NK-92 (cell line): Measurements from ENCODE around the gene SEMA6C.
"Not testable (repeated sequence)": the region's sequence is repeated elsewhere in the genome, so short reads cannot be mapped to it uniquely, and the experiment has no call there.

Source experiments
- DNase-seq: peaks from one replicate; lab custom pipeline; 2025; ENCODE audit not compliant: unreplicated experiment; lab: John Stamatoyannopoulos, UW

Gene SEMA6C

DNA sequence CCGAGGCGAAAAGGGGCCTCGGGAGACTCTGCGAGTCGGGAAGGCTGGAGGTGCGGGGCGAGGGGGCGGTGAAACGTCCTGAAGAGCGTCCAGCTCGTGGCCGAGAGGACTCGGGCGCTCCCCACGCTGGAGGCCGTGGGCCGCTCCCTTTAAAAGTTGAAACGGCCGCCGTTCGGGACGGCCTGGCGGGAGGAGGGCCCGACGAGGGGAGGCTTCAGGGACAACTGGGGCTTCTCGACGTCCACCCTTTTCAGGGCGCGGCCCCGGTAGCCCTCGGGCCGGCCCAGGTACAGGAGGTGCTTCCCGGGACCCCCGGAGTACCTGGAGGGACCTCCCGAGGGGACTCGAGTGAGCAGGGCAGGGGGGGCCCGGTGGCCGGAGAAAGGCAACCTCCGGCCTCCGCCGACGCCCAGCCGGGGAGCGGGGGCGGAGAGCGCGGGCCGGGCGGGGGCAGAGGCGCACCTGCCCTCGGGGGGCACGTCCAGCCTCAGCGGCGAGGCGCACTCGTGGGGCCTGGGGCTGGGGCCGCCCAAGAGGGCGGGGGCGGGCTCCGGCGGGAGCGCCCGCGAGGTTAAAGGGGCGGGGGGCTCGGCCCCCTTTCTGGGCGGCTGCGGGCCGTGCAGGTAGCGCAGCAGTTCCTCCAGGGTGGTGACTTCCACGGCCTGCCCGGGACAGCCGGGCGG, 14.0 kb downstream of the SEMA6C start:
- no peak for DNase-seq

- no peak for DNase-seq
Observed at GRCh38 chr1:151131701-151132334, 14.6 kb downstream of the SEMA6C start.

DNA sequence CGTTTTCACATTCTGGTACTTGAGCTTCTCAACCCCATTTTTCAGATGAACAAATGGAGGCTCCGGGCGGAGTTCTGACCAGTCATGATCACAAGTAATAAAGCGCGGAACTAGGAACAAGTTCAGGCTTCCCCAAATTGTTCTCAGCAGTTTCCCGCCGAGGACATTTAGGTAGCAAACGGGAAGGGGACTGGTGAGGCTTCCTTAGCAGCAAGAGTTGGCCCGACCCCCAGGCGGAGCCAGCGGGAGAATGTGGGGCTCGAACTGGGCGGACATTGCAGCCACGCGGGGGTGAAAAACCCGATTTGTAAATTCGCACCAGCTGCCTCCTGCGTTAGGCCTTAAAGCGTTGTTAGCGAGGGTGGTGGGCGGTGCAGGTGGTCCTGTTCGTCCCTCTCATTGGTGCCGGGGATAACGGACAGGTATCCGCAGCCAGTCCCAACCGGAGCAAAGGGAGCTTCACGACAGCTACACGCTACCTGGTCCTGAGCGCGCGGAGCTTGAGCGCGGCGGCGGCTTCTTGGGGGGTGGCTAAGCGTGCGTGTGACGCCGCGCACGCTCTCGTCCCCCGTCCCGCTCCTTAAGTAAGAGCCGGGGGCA, 15.3 kb downstream of the SEMA6C start:
- no peak for DNase-seq

DNA sequence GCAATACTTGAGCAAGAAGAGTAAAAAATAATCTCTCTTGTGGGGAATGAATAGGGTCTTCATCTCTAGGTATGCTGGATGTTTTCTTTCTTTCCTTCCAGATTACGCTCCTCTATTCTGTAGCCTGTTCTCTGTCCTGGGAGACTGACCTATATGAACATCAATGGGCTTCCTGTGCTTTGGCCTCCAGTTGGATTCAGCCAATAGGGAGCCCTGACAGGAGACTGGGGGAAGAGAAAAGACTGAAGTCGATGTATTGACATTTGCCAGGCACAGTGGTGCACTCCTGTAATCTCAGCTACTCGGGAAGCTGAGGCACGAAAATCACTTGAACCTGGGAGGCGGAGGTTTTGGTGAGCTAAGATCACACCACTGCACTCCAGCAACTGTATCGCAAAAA, 17.6 kb downstream of the SEMA6C start:
- DNase-seq = no peak

GRCh38 chr1:151124763-151125403, 21.5 kb downstream of the SEMA6C start:
- DNase-seq = no peak

DNA sequence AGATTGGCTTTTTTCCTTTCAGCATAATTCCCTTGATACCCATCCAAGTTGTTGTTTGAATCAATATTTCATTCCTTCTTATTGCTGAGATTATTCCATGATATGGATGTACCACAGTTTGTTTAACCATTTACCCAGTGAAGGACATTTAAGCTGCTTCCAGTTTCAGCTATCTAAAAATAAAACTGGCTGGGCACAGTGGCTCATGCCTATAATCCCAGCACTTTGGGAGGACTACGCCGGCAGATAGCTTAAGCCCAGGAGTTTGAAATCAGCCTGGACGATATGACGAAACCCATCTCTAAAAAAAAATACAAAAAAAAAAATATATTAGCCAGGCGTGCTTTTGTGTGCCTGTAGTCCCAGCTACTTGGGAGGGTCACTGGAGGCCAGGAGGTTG, 32.6 kb downstream of the SEMA6C start:
- DNase-seq = no peak

- DNase-seq = no peak
Observed at GRCh38 chr1:151108331-151108730, 38.1 kb downstream of the SEMA6C start.

DNA sequence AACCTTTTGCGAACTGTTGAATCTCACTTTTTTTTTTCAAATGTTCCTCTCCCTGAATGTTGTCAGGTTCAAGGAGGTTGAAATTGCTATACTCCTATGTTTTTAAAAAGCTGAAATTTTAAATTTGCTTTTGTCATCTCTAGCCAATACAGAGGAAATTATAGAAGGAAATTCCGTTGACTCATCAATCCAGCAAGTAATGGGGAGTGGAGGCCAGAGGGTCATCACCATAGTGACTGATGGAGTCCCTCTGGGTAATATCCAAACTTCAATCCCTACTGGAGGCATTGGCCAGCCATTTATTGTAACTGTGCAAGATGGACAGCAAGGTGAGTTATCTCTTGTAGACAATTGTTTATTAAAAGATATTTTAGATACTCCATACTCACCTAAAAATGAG, 39.5 kb downstream of the SEMA6C start:
- DNase-seq = no peak

DNA sequence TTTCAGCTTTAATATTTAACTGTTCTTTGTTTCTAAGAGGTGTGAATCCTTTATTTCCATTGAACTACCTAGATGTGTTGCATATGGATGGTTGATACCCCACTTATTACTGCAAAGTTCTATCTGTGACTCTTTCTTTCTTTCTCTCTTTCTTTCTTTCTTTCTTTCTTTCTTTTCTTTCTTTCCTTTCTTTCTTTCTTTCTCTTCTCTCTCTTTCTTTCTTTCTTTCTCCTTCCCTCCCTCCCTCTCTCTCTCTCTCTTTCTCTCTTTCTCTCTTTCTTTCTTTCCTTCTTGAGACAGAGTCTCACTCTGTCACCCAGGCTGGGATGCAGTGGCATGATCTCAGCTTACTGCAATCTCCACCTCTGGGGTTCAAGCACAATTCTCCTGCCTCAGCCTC, 41.8 kb downstream of the SEMA6C start:
- DNase-seq = no peak

GRCh38 chr1:151098126-151098525, 48.3 kb downstream of the SEMA6C start:
- no peak for DNase-seq

- not testable (repeated sequence) for DNase-seq
Observed at GRCh38 chr1:151097426-151097825, 49.0 kb downstream of the SEMA6C start.

DNA sequence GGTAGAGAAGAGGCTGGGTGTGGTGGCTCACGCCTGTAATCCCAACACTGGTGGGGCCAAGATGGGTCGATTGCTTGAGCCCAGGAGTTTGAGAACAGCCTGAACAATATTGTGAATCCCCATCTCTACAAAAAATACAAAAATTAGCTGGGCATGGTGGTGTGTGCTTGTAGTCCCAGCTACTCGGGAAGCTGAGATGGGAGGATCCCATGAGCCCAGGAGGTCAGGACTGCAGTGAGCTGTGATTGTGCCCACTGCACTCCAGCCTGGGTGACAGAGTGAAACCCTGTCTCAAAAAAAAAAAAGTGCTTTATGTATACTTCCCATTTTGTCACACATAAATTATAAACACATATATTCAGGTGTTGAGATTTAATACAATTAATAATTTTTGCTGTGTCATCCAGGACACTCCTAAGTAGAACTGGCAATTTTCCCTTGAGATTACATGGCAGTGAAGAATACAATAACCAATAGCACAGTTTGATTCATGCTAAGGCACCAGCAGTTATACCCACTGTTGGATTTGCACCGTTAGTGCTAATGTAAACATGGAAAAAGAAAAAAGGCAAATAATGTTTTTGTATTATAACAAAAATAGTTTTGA, 60.4 kb downstream of the SEMA6C start:
- no peak for DNase-seq
